HG03520 (cell line): ENCODE data around the gene CGA.
"Not testable (repeated sequence)": the region's sequence is repeated elsewhere in the genome, so short reads cannot be mapped to it uniquely, and the experiment has no call there.

Source experiments
- ATAC-seq: cut with Tn5 transposase; IDR thresholded peaks from one replicate; pipeline ENCODE4 v1.9.1; 2021; ENCODE audit warnings: mild to moderate bottlenecking, moderate library complexity; ENCODE audit not compliant: unreplicated experiment

CGA gene

GRCh38 chr6:87095087-87095509 is at the start of gene CGA:
CGA (minus strand) TSS chr6:87095106; CDS start chr6:87088200, 6,906 bp downstream.
- no peak for ATAC-seq

- not testable (repeated sequence) for ATAC-seq
Observed at GRCh38 chr6:87139927-87140326, 45.0 kb upstream of the CGA start.

DNA sequence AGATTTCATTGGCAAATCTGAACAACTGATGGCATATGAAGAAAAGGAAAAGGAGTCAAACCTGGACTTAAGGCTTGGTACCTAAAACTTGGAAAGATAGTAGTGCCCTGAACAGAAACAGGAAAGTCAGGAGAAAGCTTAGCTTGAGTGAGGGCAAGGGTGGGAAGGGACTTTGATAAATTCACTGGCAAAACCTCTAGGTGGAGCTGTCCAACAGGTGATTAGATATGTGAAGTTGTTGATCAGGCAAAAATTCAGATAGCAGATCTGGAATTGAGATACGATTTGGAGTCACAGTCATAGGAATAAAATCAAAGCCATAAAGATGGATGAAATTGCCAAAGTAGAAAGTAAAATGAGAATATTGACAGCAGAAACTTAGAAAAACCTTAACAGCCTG is 44.3 kb upstream of the CGA start:
- ATAC-seq = peak; percentile 60

DNA sequence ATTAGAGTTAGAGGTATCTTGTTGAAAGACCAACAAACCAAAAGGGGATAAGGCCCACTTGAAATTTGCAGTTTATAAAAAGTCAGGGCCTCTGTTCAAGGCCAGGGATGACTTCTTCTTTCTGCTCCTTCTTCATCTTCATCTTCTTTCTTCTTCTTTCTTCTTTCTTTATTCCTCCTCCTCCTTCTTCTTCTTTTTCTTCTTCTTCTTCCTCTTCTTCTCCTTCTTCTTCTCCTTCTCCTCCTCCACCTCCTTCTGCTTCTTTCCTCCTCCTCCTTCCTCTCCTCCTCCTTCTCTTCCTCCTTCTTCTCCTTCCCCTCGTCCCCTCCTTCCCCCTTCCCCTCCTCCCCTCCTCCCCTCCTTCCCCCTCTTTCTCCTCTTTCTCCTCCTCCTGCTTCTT is 42.1 kb upstream of the CGA start:
- no peak for ATAC-seq

DNA sequence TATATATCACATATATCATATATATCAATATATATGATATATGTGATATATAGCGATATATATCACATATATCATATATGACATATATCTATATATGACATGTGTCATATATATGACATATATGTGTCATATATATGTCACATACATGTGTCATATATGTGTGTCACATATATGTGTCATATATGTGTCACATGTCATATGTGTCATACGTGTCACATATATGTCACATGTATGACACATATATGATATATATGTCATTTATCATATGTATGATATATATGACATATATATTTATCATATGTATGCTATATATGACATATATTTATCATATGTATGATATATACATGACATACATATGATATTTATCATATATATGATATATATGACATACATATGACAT is 32.8 kb upstream of the CGA start:
- ATAC-seq = no peak

- no peak for ATAC-seq
Observed at GRCh38 chr6:87126501-87126900, 31.6 kb upstream of the CGA start.

DNA sequence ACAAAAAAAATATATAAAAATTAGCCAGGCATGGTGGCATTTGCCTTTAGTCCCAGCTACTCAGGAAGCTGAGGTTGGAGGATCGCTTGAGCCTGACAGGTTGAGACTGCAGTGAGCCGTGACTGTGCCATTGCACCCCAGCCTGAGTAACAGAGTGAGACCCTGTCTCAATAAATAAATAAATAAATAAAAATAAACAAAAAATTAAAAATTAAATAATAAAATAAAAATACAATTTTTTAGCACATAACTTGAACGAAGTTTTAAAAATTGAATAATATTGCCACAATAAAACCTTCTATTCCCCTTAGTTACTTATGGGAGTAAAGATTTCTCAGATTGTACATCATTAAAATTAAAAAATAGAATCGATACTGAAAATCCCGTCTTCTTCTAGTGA is 29.2 kb upstream of the CGA start:
- ATAC-seq = no peak

GRCh38 chr6:87122477-87122876 is 27.6 kb upstream of the CGA start:
- no peak for ATAC-seq

DNA sequence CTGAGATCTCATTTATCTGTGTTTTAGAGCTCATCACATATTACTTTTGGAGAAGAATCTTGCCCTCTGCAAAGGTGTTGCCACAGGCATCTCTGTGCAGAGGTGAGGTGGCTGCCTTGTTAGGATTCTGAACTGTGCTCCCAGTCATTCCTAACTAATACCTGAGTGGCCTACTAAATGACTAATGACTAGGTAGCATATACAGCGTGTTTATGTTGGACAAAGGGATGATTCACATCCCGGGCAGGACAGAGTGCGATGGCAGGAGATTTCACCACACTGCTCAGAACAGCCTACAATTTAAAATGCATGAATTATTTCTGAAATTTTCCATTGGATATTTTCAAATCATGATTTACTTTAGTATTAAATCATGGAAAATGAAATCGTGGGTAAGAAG is 23.1 kb upstream of the CGA start:
- ATAC-seq = no peak

GRCh38 chr6:87116922-87117321 is 22.0 kb upstream of the CGA start:
- ATAC-seq = no peak

DNA sequence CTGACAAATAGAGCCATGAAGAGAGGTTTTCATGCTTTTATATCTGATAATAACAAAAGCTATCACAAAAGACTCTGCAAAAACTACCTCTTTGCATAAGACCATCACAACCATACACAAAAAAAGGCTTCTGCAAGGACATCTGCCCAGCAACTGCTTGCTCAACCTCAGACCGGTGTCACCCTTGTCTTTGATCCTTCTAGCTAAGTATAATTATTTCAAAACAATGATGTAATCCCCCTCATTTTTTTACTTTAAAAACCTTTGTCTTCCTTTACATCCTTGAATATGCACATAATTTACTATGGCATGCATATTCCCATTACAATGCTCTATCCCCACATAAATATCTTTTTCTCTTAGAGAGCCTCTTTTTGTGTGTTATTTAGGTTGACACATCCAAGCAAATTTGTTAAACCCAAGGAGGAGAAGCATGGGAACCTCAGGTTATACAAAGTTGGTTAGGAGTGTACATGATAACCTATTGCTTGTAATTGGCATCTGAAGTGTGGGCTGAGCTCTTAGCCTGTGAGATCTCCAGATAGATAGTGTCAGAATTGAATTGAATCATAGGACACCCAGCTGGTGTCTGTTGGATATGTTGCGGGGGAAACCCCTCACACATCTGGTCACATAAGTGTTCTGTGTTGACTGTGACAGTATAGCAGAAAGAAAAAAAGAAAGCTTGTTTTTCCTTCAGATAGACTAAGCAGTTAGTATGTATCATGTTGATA is 20.7 kb upstream of the CGA start:
- peak; percentile 99 for ATAC-seq

DNA sequence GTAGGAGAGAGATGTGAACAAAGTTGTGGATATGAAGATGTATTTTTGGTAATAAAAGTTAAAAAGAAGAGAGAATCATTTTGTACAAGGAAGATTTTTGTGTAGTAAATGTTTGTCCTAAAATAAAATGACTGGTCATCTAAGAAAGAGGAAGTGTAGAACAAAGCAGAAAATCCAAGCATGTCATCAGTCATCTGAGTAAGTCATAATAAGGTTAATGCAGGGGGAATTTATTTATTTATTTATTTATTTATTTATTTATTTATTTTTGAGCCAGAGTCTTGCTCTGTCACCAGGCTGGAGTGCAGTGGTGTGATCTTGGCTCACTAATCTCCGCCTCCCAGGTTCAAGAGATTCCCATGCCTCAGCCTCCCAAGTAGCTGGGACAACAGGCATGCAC is 15.7 kb upstream of the CGA start:
- ATAC-seq = peak; percentile 64

- no peak for ATAC-seq
Observed at GRCh38 chr6:87105823-87106222, 10.9 kb upstream of the CGA start.

GRCh38 chr6:87104667-87105066 is 9.8 kb upstream of the CGA start:
- ATAC-seq = no peak

- no peak for ATAC-seq
Observed at GRCh38 chr6:87103977-87104601, 9.2 kb upstream of the CGA start.

DNA sequence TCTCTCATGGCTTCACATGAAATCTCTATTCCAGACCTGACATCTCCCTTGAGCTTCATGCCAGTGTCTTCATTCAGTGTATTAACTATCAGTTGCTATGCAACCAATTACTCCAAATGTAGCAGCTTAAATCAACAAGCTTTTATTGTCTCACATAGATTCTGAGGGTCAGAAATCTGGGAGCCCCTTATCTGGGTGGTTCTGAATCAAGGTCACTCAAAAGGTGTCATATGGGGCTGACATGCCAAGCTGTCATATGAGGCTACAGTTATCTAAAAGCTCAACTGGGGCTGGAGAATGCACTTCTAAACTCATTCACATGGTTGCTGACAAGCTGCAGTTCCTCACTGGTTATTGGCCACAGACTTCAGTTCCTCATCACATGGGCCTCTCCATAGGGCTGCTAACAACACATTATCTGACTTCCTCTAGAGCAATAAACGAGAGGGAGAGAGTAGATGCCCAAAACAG is 7.3 kb upstream of the CGA start:
- no peak for ATAC-seq

GRCh38 chr6:87101067-87101466 is 6.2 kb upstream of the CGA start:
- ATAC-seq = no peak

GRCh38 chr6:87100216-87100615 is 5.3 kb upstream of the CGA start:
- ATAC-seq = no peak

DNA sequence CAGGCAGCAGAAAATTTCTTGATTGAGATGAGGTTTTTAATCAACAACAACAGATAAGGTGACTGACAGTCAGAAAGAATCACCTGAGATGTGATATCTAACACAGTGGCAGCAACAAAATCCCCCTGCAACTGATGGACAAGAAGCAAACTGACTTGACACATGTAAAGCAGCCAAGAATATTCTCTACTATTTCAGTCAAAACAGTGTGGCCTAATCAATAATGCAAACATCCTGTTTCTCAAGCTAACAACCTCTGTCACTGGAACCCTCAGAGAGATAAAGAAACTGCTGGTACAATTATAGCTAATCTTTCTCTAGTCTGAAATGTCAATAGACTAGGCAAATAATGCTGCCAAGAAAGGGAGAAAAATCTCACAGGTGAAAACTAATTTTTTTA is 4.6 kb upstream of the CGA start:
- ATAC-seq = peak; percentile 82

- no peak for ATAC-seq
Observed at GRCh38 chr6:87094576-87094975, 330 bp downstream of the CGA start.

DNA sequence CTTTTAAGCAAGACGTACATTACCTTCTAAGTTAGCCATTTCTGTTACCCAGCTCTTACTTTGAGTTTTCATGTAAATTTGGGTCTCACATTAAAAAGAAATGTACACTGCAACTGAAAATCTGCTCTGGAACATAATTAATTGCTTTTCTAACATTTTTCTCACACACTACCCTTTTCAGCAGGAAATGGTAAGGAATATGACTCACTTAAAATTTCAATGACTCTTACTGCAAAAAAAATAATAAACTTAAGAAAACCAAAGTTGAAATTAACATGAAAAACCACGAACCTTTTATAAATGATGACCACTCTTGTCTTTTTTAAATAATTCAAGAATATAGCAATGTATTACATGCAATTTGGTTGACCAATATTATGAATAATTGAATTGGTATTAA is 1.3 kb downstream of the CGA start:
- ATAC-seq = no peak

DNA sequence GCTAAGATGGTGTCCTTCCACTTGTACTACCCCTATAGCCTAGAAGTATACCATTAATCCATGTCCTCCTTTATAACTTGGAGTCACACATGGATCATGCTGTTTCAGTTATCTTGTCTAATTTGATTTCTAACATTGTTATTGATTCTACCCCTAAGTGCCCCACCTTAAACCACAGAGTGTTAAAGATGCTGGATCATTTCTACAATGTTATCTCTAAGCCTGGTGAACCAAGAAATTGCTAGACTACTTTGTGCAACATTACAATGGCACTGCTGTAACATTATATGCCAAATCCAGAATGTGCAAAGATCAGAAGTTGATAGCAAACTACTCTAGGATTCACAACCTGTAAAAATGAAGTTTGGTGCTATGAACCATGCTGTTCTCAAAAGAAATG is 1.7 kb downstream of the CGA start:
- no peak for ATAC-seq

DNA sequence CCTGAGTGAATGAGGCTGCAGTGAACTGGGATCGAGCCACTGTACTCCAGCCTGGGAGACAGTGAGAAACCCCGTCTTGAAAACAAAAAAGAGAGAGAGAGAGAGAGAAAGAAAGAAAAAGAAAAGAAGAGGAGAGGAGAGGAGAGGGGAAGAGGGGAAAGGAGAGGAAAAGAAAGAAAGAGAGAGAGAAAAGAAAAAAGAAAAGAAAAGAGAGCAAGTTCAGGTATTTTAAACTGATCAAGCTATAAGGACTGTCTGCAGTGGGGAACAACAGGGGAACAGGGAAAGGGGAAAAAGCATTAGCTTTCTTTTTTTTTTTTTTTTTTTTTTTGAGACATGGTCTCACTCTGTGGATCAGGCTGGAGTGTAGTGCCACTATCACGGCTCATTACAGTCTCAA is 2.5 kb downstream of the CGA start:
- ATAC-seq = no peak
